CD14-positive monocyte (primary cell): ENCODE measurements around the gene HSD17B14. TPM values are rescaled to one million over a fixed set of nuclear protein-coding genes. Genes with fewer than 3 reads are reported as not detected.

Experiments
- DNase-seq, 3 donors: peaks; one replicate each; pipeline ENCODE4 v3.0.0-alpha.2; 2011 to 2022
- H2AFZ ChIP-seq: 2 replicates; pipeline ENCODE4 v1.6.0; 2012; ENCODE audit warnings: mild to moderate bottlenecking, low read depth, low read length, inconsistent platforms; ENCODE audit not compliant: insufficient read depth, poor library complexity, severe bottlenecking
- H3K27ac ChIP-seq, 2 donors: 1 replicate in 1 of 2; 2 replicates in 1 of 2; pipeline ENCODE4 v1.5.1; 2012 to 2013; ENCODE audit warnings: low read length in 2 of 2, control low read depth in 1 of 2, inconsistent platforms in 1 of 2, low read depth in 1 of 2, mild to moderate bottlenecking in 1 of 2
- H3K27me3 ChIP-seq, 2 donors: one replicate each; pipeline versions ENCODE4 v1.6.0 to v1.6.1; 2011 to 2013; ENCODE audit warnings: low read length in 2 of 2; ENCODE audit not compliant: control insufficient read depth in 2 of 2, insufficient read depth in 2 of 2
- H3K36me3 ChIP-seq, 2 donors: replicated peaks in 1 of 2; 1 replicate in 1 of 2; 2 replicates in 1 of 2; pipeline versions ENCODE4 v1.5.1 to v1.6.1; 2012 to 2013; ENCODE audit warnings: low read length in 2 of 2, control low read depth in 1 of 2, inconsistent platforms in 1 of 2, mild to moderate bottlenecking in 1 of 2; ENCODE audit not compliant: insufficient read depth in 2 of 2, control insufficient read depth in 1 of 2
- H3K4me1 ChIP-seq, 2 donors: 1 replicate in 1 of 2; 2 replicates in 1 of 2; pipeline versions ENCODE4 v1.5.1 to v1.6.1; 2012 to 2013; ENCODE audit warnings: low read length in 2 of 2, control low read depth in 1 of 2, inconsistent platforms in 1 of 2, mild to moderate bottlenecking in 1 of 2, moderate library complexity in 1 of 2; ENCODE audit not compliant: insufficient read depth in 2 of 2, control insufficient read depth in 1 of 2
- H3K4me2 ChIP-seq: replicated peaks from 2 replicates; pipeline ENCODE3; 2012; ENCODE audit warnings: low read length, moderate library complexity, mild to moderate bottlenecking; ENCODE audit not compliant: poor library complexity, severe bottlenecking; ENCODE audit errors: extremely low read depth
- H3K4me3 ChIP-seq, 3 experiments: fragments of 200-600 bp in 1 of 3; sonication (generic) in 1 of 3; replicated peaks in 1 of 3; 1 replicate in 2 of 3; 2 replicates in 1 of 3; pipeline ENCODE4 v1.5.1; 2011 to 2013; ENCODE audit warnings: low read length in 3 of 3, mild to moderate bottlenecking in 3 of 3, control low read depth in 2 of 3, low read depth in 2 of 3, inconsistent platforms in 1 of 3, moderate library complexity in 1 of 3
- H3K79me2 ChIP-seq: 2 replicates; pipeline ENCODE4 v1.6.0; 2012; ENCODE audit warnings: mild to moderate bottlenecking, control low read depth, inconsistent platforms, low read length, moderate library complexity; ENCODE audit not compliant: insufficient read depth
- H3K9ac ChIP-seq: 2 replicates; pipeline ENCODE4 v1.6.0; 2017; ENCODE audit warnings: low read length, mild to moderate bottlenecking; ENCODE audit not compliant: insufficient read depth, poor library complexity, severe bottlenecking
- H3K9me3 ChIP-seq, 2 donors: replicated peaks in 1 of 2; 1 replicate in 1 of 2; 2 replicates in 1 of 2; pipeline versions ENCODE4 v1.5.1 to v1.6.1; 2012 to 2013; ENCODE audit warnings: low read length in 2 of 2, control low read depth in 1 of 2; ENCODE audit not compliant: control insufficient read depth in 1 of 2, insufficient read depth in 1 of 2
- H4K20me1 ChIP-seq: 2 replicates; pipeline ENCODE4 v1.6.0; 2012; ENCODE audit warnings: mild to moderate bottlenecking, low read length, control low read depth, moderate library complexity; ENCODE audit not compliant: insufficient read depth
- H3K27ac Mint-ChIP-seq, 7 donors: one replicate each; pipeline ENCODE4 v1.8.0; 2020; ENCODE audit warnings: mild to moderate bottlenecking in 7 of 7, mixed read lengths in 7 of 7, moderate library complexity in 6 of 7, inconsistent platforms in 2 of 7
- H3K27me3 Mint-ChIP-seq, 3 donors: one replicate each; pipeline ENCODE4 v1.8.0; 2021 to 2022; ENCODE audit warnings: low read depth in 3 of 3, mild to moderate bottlenecking in 3 of 3, mixed read lengths in 3 of 3, moderate library complexity in 3 of 3, inconsistent platforms in 1 of 3
- H3K36me3 Mint-ChIP-seq, 2 donors: one replicate each; pipeline ENCODE4 v1.8.0; 2020; ENCODE audit warnings: mixed read lengths in 2 of 2, inconsistent platforms in 1 of 2, mild to moderate bottlenecking in 1 of 2
- H3K4me1 Mint-ChIP-seq: one replicate; pipeline ENCODE4 v1.8.0; 2020; ENCODE audit warnings: mild to moderate bottlenecking, mixed read lengths
- H3K4me3 Mint-ChIP-seq, 2 donors: one replicate each; pipeline ENCODE4 v1.8.0; 2020; ENCODE audit warnings: mild to moderate bottlenecking in 2 of 2, mixed read lengths in 2 of 2, moderate library complexity in 1 of 2
- H3K9me3 Mint-ChIP-seq, 7 donors: one replicate each; pipeline ENCODE4 v1.8.0; 2020 to 2022; ENCODE audit warnings: mixed read lengths in 7 of 7, mild to moderate bottlenecking in 6 of 7, moderate library complexity in 6 of 7, inconsistent platforms in 2 of 7
- CTCF ChIP-seq: fragments of 200-600 bp; IDR thresholded peaks from one replicate; pipeline ENCODE4 v1.8.0; 2022; ENCODE audit warnings: antibody characterized with exemption, mild to moderate bottlenecking
- WGBS: methylation state at CpG from one replicate; pipeline ENCODE4 v1.1.5; 2013; ENCODE audit warnings: missing lambda C conversion rate; ENCODE audit not compliant: insufficient coverage; 5-methylcytosine and 5-hydroxymethylcytosine counted together
- intact Hi-C, 2 donors: fragments of 100-400 bp; cut with micrococcal nuclease; formaldehyde crosslinking; loops; one replicate each; pipeline versions ENCODE4 v1.15.0 to v1.15.1; 2023
- polyA plus RNA-seq, 3 donors: library from polyadenylated mRNA; depleted of rRNA in 1 of 3; unstranded in 2 of 3; stranded (reverse) in 1 of 3; fragments of 300-500 nt in 2 of 3; fragments of >200 nt in 1 of 3; fragmentation: Illumina TruSeq in 2 of 3; gene quantifications; 1 replicate in 2 of 3; 2 replicates in 1 of 3; pipeline ENCODE4 v1.2.3, GENCODE V29; 2012 to 2021

Gene HSD17B14
- polyA plus RNA-seq, 3 donors, result not detected

GRCh38 chr19:48806818-48807589 is 29.3 kb downstream of the HSD17B14 start:
- no peak overlapping the region for H2AFZ ChIP-seq
- H3K4me1 ChIP-seq, result peaks cover 19 to 25% of the 10 kb centered on the region in 2 donors
- Mint-ChIP-seq H3K27ac (no peak overlapping the region), H3K4me1 (peaks cover 20% of the 10 kb centered on the region), H3K4me3 (no peak overlapping the region), H3K27me3 (peaks cover 0 to 8% (median 4%) of the 10 kb centered on the region in 3 donors), H3K9me3 (no peaks in the 10 kb centered on the region), H3K36me3 (peaks cover 5 to 6% of the 10 kb centered on the region in 2 donors)
- H3K4me2 ChIP-seq, result no peak overlapping the region
- H4K20me1 ChIP-seq, result no peaks in the 10 kb centered on the region
- H3K79me2 ChIP-seq, result peaks cover 7% of the 10 kb centered on the region
- H3K36me3 ChIP-seq, result no peaks in the 10 kb centered on the region
- TF ChIP-seq CTCF, result no peak
- H3K27ac ChIP-seq, result no peak overlapping the region
- H3K4me3 ChIP-seq, result no peak overlapping the region
- intact Hi-C loops, result no loop called here
- 92% methylated on average over 14 of the region's 17 CpGs for WGBS
- DNase-seq, result peak in 2 of 3 donors; percentile 35 to 53
- H3K9me3 ChIP-seq, result no peaks in the 10 kb centered on the region
- no peak overlapping the region for H3K9ac ChIP-seq
- peaks cover 0 to 2% of the 10 kb centered on the region in 2 donors for H3K27me3 ChIP-seq

- Mint-ChIP-seq H3K4me3 (no peak overlapping the region), H3K27me3 (peaks cover 0 to 5% (median 1%) of the 10 kb centered on the region in 3 donors), H3K36me3 (peaks cover 5 to 6% of the 10 kb centered on the region in 2 donors), H3K27ac (no peak overlapping the region), H3K9me3 (no peaks in the 10 kb centered on the region), H3K4me1 (peaks cover 17% of the 10 kb centered on the region)
- Histone ChIP-seq H3K4me2 (no peak overlapping the region), H3K27me3 (no peaks in the 10 kb centered on the region), H3K4me1 (peaks cover 14 to 19% of the 10 kb centered on the region in 2 donors), H3K27ac (no peak overlapping the region), H3K79me2 (peaks cover 7% of the 10 kb centered on the region), H4K20me1 (no peaks in the 10 kb centered on the region), H3K9me3 (no peaks in the 10 kb centered on the region), H3K36me3 (no peaks in the 10 kb centered on the region), H2AFZ (no peak overlapping the region), H3K9ac (no peak overlapping the region), H3K4me3 (no peak overlapping the region)
- no peak for TF ChIP-seq CTCF
- 93% methylated on average over 3 of the region's 5 CpGs for WGBS
- DNase-seq, result peak in 1 of 3 donors; percentile 51
- intact Hi-C loops, result no loop called here
Measured at GRCh38 chr19:48806518-48806817, 29.8 kb downstream of the HSD17B14 start.
